Vagina (tissue), 2 donors: ENCODE results near the gene VPS33A. TPM values are rescaled to one million over a fixed set of nuclear protein-coding genes. Genes with fewer than 3 reads are reported as not detected.

Source experiments
- DNase-seq, 2 donors: peaks; one replicate each; pipeline ENCODE4 v3.0.0-alpha.2; 2017; ENCODE audit errors: extremely low spot score in 2 of 2
- H3K27ac ChIP-seq: fragments of 200-600 bp; sonication (generic); one replicate; pipeline ENCODE4 v1.5.1; 2019
- H3K27me3 ChIP-seq: fragments of 200-600 bp; sonication (generic); one replicate; pipeline ENCODE4 v1.5.1; 2019
- H3K36me3 ChIP-seq, 2 donors: fragments of 200-600 bp; sonication (generic); one replicate each; pipeline ENCODE4 v1.5.1; 2017 to 2019
- H3K4me1 ChIP-seq: fragments of 200-600 bp; sonication (generic); one replicate; pipeline ENCODE4 v1.5.1; 2019
- H3K4me3 ChIP-seq, 2 donors: fragments of 200-600 bp; sonication (generic); 1 replicate in 1 of 2; 2 replicates in 1 of 2; pipeline ENCODE4 v1.5.1; 2016 to 2019
- H3K9me3 ChIP-seq: fragments of 200-600 bp; sonication (generic); one replicate; pipeline ENCODE4 v1.5.1; 2019
- POLR2A ChIP-seq, 2 donors: fragments of 450-650 bp; IDR thresholded peaks; one replicate each; pipeline ENCODE4 v1.6.1; 2017; ENCODE audit warnings: antibody characterized with exemption in 2 of 2, mild to moderate bottlenecking in 2 of 2, moderate library complexity in 2 of 2
- POLR2AphosphoS5 ChIP-seq, 2 donors: sonication (generic); formaldehyde crosslinking; IDR thresholded peaks; one replicate each; pipeline ENCODE4 v1.9.0; 2017; ENCODE audit warnings: antibody characterized with exemption in 2 of 2, mild to moderate bottlenecking in 2 of 2, low read depth in 1 of 2; ENCODE audit not compliant: insufficient read depth in 1 of 2
- intact Hi-C: fragments of 100-400 bp; cut with DNase I; formaldehyde crosslinking; loops from one replicate; pipeline ENCODE4 v1.15.1; 2023
- small RNA-seq: library from RNA; depleted of rRNA; stranded (forward); fragments of <200 nt; gene quantifications from one replicate; pipeline ENCODE3, GENCODE V24; 2016
- total RNA-seq: library from RNA; depleted of rRNA; stranded (reverse); fragments of >200 nt; gene quantifications from one replicate; pipeline ENCODE4 v1.2.3, GENCODE V29; 2016
- TF ChIP-seq, protein P1 (sequence below), 3 experiments: fragments of 450-650 bp in 2 of 3; fragments of 200-600 bp in 1 of 3; sonication (generic) in 1 of 3; IDR thresholded peaks; one replicate each; pipeline ENCODE4 v1.5.1; 2017 to 2019; ENCODE audit warnings: antibody characterized with exemption in 3 of 3, mild to moderate bottlenecking in 2 of 3, moderate library complexity in 2 of 3

VPS33A gene
- total RNA-seq, 1 donor from 2014 or later, result 11.0 TPM

DNA sequence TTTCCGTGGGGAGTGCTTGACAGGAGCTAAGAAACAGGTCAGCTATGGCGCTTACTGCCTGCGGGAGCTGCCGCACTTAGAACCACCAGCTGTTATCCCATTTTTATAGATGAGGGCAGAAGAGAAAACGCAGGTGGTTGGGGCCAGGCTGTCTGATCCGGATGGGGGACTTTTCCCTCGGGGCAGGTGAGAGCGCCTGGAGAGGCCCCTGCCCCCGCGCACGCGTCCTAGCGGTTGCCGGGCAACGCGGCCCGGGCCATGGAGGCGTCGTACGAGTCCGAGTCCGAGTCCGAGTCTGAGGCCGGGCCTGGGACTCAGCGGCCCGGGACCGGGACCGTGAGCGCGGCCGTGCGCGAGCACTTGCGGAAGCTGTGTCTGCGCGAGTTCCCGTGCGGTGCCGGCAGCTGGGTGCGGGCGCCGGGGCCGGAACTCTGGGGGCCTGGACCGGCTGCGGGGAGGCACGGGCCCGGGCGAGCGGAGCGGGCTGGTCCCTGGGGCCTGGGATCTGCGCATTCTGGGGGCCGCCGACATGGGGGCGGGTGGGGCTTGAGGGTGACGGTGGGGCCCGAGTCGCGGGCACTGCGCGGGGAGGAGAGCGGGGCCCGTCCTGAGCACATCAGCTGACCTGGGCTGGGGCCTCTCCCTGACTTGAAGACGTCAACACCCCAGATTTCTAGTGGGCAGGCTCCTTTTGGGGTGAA, 83.3 kb downstream of the VPS33A start, which contains the start of gene LRRC43:
TSS of gene LRRC43 (plus strand) at position 237 of the 701 bp plus-strand sequence. CDS start at position 259, 22 bp downstream.
- TF ChIP-seq POLR2AphosphoS5 (IDR thresholded peaks at IDR 0.05; ENCODE audit: insufficient read depth in 1 of 2, low read depth in 1 of 2) (no peak), POLR2A (IDR thresholded peaks at IDR 0.05) (no peak)
- TF ChIP-seq, protein P1, sequence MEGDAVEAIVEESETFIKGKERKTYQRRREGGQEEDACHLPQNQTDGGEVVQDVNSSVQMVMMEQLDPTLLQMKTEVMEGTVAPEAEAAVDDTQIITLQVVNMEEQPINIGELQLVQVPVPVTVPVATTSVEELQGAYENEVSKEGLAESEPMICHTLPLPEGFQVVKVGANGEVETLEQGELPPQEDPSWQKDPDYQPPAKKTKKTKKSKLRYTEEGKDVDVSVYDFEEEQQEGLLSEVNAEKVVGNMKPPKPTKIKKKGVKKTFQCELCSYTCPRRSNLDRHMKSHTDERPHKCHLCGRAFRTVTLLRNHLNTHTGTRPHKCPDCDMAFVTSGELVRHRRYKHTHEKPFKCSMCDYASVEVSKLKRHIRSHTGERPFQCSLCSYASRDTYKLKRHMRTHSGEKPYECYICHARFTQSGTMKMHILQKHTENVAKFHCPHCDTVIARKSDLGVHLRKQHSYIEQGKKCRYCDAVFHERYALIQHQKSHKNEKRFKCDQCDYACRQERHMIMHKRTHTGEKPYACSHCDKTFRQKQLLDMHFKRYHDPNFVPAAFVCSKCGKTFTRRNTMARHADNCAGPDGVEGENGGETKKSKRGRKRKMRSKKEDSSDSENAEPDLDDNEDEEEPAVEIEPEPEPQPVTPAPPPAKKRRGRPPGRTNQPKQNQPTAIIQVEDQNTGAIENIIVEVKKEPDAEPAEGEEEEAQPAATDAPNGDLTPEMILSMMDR (IDR thresholded peaks at IDR 0.05), result no peak
- DNase-seq, result no peak
- intact Hi-C loops, result no loop called here
- Histone ChIP-seq H3K9me3 (no peaks in the 10 kb centered on the region), H3K27me3 (no peaks in the 10 kb centered on the region), H3K36me3 (no peaks in the 10 kb centered on the region), H3K4me3 (peak within 1 kb of the TSS; percentile 47 to 48), H3K4me1 (peaks cover 9% of the 10 kb centered on the region), H3K27ac (no peak within 1 kb of the TSS)

Small RNA genes lying within 50 kb of the gene (small RNA-seq; reads per million reads assigned to genes)
- gene DIABLO, result not detected

Other genes with a start within 250 kb of the VPS33A start
- 8.1 TPM for gene BCL7A, start 244.6 kb downstream of the VPS33A start, total RNA-seq
- gene MLXIP, start 187.7 kb downstream of the VPS33A start, total RNA-seq, result 16.9 TPM
- gene IL31, start 92.3 kb downstream of the VPS33A start, total RNA-seq, result not detected
- not detected for gene LRRC43, start 83.4 kb downstream of the VPS33A start, total RNA-seq
- gene B3GNT4, start 62.8 kb downstream of the VPS33A start, total RNA-seq, result 2.9 TPM
- 47.9 TPM for gene DIABLO, start 40.4 kb downstream of the VPS33A start, total RNA-seq
- gene CLIP1, start 156.2 kb upstream of the VPS33A start, total RNA-seq, result 135 TPM
- 28.2 TPM for gene ZCCHC8, start 234.4 kb upstream of the VPS33A start, total RNA-seq